ENCODE measurements around the gene C2orf49.

The C2orf49 gene

GRCh38 chr2:105362862-105363591 is 25.7 kb downstream of the C2orf49 start:
- no peak for DNase-seq (ENCODE audit: low read depth in 3 of 3)

- no peak for DNase-seq (ENCODE audit: low read depth in 3 of 3)
These were observed 27.2 kb downstream of the C2orf49 start for GRCh38 chr2:105364436-105365139.

- DNase-seq (ENCODE audit: low read depth in 3 of 3), result no peak
These were observed 27.9 kb downstream of the C2orf49 start for GRCh38 chr2:105365206-105365605.

GRCh38 chr2:105368759-105369408 is 31.5 kb downstream of the C2orf49 start:
- no peak for DNase-seq (ENCODE audit: low read depth in 3 of 3)

DNA sequence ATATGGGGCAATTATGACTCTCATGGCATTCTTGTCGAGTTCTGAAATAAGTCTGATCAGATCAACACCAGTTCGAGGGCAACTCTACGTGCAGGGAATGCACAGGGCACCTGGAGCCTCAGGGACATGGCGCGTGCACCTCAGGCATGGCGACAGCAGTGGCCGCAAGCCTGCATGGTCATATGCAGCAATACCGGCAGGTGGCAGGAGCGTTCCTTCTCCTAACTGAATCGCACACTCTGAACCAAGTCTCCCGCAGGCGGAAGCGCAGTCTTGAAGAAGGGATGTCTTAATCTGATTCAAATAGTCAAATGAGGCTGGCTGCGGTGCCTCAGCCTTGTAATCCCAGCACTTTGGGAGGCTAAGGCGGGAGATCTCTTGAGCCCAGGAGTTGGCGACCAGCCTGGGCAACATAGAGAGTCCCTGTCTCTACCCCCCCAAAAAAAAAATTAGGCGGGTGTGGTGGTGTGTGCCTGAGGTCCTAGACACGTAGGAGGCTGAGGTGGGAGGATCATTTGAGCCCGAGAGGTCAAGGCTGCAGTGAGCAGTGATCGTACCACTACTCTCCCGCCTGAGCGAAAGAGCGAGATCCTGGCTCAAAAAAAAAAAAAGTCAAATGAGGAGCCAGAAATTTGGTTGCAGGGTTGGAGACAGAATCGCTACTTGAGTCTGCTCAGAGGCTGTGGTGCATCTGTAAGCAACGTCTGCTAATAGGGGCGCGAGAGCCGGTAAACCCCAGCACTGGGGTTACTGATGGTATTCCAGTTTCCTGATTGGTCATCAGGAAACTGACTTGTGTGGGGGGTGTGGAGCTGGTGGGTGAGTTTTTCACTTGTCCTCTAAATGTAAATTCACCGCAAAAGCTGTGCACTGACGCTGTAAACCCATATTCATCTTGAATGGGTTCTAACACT is 32.7 kb downstream of the C2orf49 start:
- peak; percentile 76 to 81 (median 79) for DNase-seq (ENCODE audit: low read depth in 3 of 3)

DNA sequence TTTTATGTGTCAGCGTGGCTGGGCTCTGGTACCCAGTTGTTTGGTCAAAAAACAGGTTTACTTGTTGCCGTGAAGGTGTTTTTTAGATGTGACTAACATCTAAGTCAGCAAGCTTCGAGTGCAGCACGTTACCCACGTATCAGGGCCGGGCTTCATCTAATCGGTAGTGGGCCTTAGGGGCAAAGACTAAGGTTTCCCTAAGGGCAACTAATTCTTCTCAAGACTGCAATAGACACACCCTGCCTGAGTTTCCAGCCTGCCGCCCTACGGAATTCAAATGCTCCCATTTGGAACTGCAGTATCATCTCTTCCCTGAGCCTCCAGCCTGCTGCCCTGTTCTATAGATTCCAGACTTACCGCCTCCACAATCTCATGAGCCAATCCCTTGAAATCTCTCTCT is 33.8 kb downstream of the C2orf49 start:
- DNase-seq (ENCODE audit: low read depth in 3 of 3), result no peak

DNA sequence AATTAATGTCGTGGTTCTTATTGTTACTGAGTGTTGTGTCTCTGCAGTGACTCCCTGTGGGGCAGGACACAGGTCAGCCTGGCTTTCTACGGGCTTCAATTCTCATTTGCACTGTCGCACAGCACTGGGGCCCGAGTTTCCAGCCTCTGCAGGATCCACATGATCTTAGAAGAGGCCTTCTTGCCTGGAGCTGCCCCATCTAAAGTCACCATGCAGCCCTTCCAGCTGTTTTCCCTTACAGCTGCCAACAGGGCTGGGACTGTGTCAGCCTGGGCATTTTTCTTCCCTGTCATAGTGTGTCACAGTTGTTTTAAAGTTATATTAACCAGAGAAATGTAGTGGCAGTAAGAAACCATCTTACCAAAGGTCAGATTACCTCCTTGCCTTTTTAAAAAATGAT is 34.5 kb downstream of the C2orf49 start:
- DNase-seq (ENCODE audit: low read depth in 3 of 3), result no peak

GRCh38 chr2:105373344-105373781 is 36.0 kb downstream of the C2orf49 start:
- DNase-seq (ENCODE audit: low read depth in 3 of 3), result no peak

- no peak for DNase-seq (ENCODE audit: low read depth in 3 of 3)
These were observed 36.6 kb downstream of the C2orf49 start for GRCh38 chr2:105373895-105374401.

DNA sequence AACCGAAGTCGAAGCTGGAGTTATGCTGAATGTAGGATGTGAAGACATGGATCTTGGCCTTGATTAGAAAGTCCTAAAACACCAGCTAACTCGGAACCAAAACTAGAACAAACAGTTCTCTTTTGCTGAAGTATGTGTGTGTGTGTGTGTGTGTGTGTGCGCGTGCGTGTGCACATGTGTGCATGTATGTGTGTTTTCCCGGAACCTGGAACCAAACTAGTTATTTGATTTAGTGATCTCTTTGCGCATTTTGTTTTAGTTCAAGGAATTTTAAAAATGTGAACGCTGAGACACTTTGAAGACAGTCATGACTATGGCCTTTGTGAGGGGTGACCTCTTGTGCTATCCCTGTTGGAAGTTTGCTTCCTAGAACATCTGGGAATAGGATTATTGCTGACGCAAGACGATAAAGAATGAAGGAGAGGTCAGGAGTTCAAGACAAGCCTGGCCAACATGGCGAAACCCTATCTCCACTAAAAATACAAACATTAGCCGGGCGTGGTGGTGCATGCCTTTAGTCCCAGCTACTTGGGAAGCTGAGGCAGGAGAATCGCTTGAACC is 37.7 kb downstream of the C2orf49 start:
- no peak for DNase-seq (ENCODE audit: low read depth in 3 of 3)

GRCh38 chr2:105376010-105376409 is 38.7 kb downstream of the C2orf49 start:
- DNase-seq (ENCODE audit: low read depth in 3 of 3), result no peak

GRCh38 chr2:105376789-105377240 is 39.5 kb downstream of the C2orf49 start:
- DNase-seq (ENCODE audit: low read depth in 3 of 3), result no peak

DNA sequence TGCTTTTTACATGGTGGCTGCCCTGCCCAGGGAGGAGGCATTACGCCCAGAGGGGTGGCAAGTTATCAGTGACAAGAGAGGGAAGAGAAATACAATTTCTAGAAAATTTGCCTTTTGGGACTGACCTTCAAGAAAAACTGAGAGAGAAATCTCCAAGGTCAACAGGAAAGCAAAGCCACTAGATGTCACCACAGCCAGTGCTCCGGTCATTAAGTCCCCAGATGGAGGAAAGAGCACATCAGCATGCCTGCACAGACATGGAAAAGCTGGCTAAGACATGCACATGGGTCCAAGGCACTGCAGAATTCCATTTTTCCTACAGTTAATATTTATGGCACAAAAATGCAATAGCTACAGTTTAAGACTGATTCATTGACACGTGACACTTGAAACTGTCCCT is 40.5 kb downstream of the C2orf49 start:
- no peak for DNase-seq (ENCODE audit: low read depth in 3 of 3)

DNA sequence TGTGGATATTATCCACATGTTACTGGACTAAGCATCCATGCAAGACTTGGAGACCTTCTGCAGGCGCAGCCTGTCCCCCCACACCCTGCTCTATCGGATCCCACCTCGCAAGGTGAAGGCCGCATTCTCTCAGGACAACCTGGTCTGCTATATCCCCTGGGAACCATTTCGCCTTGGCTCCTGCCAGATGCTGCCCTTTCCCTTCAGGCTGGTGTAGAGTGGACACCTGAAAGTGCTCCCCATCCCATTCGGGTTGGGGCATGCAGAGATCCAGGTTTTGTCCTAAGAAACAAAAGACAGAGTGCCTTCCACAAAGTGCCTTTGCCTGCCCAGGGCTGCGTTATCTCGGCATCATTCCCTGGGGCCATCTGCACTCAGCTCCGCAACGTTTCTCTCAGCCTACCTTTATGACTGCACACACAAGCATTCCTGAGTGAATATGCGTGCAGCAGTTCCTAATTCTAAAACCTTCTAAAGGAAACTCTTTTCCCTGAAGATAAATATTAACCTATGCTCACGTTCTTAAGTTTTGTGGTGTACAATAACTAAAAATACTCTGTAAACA is 41.0 kb downstream of the C2orf49 start:
- DNase-seq (ENCODE audit: low read depth in 3 of 3), result no peak

DNA sequence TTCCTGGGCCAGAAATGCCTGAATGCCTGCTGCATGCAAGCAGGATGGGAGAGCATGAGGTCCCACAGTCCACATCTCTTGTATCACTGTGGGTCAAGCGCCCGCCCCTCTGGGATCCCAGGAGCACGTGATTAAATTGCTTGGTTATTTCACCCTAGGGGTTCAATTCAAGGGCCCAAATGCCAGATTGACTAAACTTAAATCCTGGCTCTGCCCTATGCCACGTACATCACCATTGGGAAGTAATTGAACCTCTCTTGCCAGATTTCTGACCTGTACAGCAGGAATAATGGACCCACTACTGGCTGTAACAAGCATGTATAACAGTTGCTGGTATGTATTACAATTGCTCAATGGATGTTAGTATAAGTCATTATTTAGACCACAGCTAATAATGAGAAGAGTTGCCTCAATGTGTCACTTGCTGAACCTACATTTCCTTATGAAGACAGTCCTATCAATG is 41.6 kb downstream of the C2orf49 start:
- no peak for DNase-seq (ENCODE audit: low read depth in 3 of 3)

- DNase-seq (ENCODE audit: low read depth in 3 of 3), result no peak
These were observed 42.4 kb downstream of the C2orf49 start for GRCh38 chr2:105379741-105380186.

DNA sequence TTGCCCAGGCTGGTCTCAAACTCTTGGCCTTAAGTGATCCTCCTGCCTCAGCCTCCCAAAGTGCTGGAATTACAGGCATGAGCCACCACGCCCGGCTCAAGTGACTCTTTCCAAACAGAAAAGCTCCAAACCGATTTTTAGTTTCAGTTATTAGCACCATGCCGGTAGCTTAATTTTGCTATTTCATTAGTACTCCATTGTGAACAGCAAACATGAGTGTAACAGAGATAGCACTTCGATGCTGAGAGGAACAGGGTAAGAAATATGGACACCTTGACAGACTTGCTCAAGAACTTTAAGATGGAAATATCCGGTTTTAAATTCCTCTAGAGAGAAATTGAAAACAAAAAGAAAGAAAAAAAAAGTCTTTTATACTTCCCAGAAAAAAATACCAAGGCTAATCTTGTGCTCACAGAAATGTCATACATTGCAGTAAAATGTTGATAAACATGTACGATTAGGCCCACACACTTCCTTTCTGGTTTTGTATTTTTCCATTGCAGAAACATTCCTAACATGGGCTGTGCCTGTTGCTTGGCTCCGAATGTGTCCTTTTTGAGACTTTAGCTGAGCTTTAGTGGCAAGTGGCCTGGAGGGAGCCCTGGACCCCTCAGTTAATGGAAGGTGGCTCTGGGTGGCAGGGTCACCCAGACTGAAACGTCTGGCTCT is 43.2 kb downstream of the C2orf49 start:
- DNase-seq (ENCODE audit: low read depth in 3 of 3), result no peak

GRCh38 chr2:105381101-105381668 is 43.8 kb downstream of the C2orf49 start:
- no peak for DNase-seq (ENCODE audit: low read depth in 3 of 3)

DNA sequence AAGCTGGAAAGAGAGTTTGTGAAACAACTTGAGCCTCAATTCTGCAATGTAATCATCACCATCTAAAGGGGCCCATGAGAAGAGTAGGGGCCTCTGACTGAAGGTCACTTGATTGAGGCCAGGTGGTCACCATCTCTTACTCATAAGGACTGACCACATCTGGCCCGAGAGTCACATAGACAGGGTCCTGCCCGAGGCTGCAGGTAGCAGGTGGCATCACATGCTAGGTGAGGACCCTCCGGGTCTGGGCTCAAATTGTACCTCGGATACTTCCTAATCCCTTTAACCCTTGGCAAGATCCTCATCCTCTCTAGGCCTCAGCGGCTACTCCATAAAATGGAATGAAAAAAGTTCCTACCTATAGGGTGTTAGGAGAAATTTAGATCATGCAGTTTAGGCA is 44.8 kb downstream of the C2orf49 start:
- no peak for DNase-seq (ENCODE audit: low read depth in 3 of 3)

Data from stimulated activated CD4-positive, alpha-beta T cell treated with anti-CD3 and anti-CD28 coated beads, TNF-alpha, amount 100 ng/mL, for 48 hours (primary cell).